ENCODE results near the gene CYP2R1.
A peak's percentile ranks its signal among the peaks of the same experiment; 100 is the strongest.

CYP2R1 gene

GRCh38 chr11:14916403-14916802 is 24.4 kb upstream of the CYP2R1 start:
- Histone ChIP-seq H3K4me1 (ENCODE audit: insufficient read depth, low read length) (no peaks in the 10 kb centered on the region), H3K4me2 (ENCODE audit: insufficient read depth, low read length) (no peak overlapping the region), H3K9me3 (ENCODE audit: insufficient read depth, low read length, severe bottlenecking) (no peaks in the 10 kb centered on the region), H2AFZ (ENCODE audit: low read depth, low read length) (no peak overlapping the region), H3K9ac (ENCODE audit: low read depth, low read length) (no peak overlapping the region), H3K27me3 (ENCODE audit: insufficient read depth, low read length, poor library complexity) (peaks cover 20% of the 10 kb centered on the region), H4K20me1 (ENCODE audit: insufficient read depth, low read length) (no peaks in the 10 kb centered on the region), H3K27ac (ENCODE audit: low read length) (no peak overlapping the region), H3K79me2 (ENCODE audit: insufficient read depth, low read length) (no peaks in the 10 kb centered on the region), H3K36me3 (ENCODE audit: insufficient read depth, low read length) (no peaks in the 10 kb centered on the region), H3K4me3 (ENCODE audit: low read depth in 1 of 2, low read length in 2 of 2) (no peak overlapping the region)
- no peak for DNase-seq
- TF ChIP-seq CTCF (IDR thresholded peaks at IDR 0.05; ENCODE audit: borderline replicate concordance, extremely low read depth, low read length, poor library complexity, severe bottlenecking) = no peak
- TF ChIP-seq EZH2 (IDR thresholded peaks at IDR 0.05; ENCODE audit: borderline replicate concordance, low read depth, low read length, severe bottlenecking) = no peak
- no peak for ATAC-seq (ENCODE audit: insufficient read depth, low read depth)

- Histone ChIP-seq H3K9ac (ENCODE audit: low read depth, low read length) (no peak overlapping the region), H3K4me1 (ENCODE audit: insufficient read depth, low read length) (no peaks in the 10 kb centered on the region), H3K4me3 (ENCODE audit: low read depth in 1 of 2, low read length in 2 of 2) (no peak overlapping the region), H3K27me3 (ENCODE audit: insufficient read depth, low read length, poor library complexity) (peaks cover 18% of the 10 kb centered on the region), H3K79me2 (ENCODE audit: insufficient read depth, low read length) (no peaks in the 10 kb centered on the region), H4K20me1 (ENCODE audit: insufficient read depth, low read length) (no peaks in the 10 kb centered on the region), H3K9me3 (ENCODE audit: insufficient read depth, low read length, severe bottlenecking) (no peaks in the 10 kb centered on the region), H2AFZ (ENCODE audit: low read depth, low read length) (no peak overlapping the region), H3K36me3 (ENCODE audit: insufficient read depth, low read length) (no peaks in the 10 kb centered on the region), H3K4me2 (ENCODE audit: insufficient read depth, low read length) (no peak overlapping the region), H3K27ac (ENCODE audit: low read length) (no peak overlapping the region)
- DNase-seq = no peak
- ATAC-seq (ENCODE audit: insufficient read depth, low read depth) = no peak
- TF ChIP-seq CTCF (IDR thresholded peaks at IDR 0.05; ENCODE audit: borderline replicate concordance, extremely low read depth, low read length, poor library complexity, severe bottlenecking) = no peak
- no peak for TF ChIP-seq EZH2 (IDR thresholded peaks at IDR 0.05; ENCODE audit: borderline replicate concordance, low read depth, low read length, severe bottlenecking)
Observed at GRCh38 chr11:14914536-14914935, 22.5 kb upstream of the CYP2R1 start.

GRCh38 chr11:14908214-14908880 is 16.3 kb upstream of the CYP2R1 start:
- Histone ChIP-seq H3K9ac (ENCODE audit: low read depth, low read length) (no peak overlapping the region), H3K79me2 (ENCODE audit: insufficient read depth, low read length) (no peaks in the 10 kb centered on the region), H3K27ac (ENCODE audit: low read length) (no peak overlapping the region), H3K9me3 (ENCODE audit: insufficient read depth, low read length, severe bottlenecking) (no peaks in the 10 kb centered on the region), H2AFZ (ENCODE audit: low read depth, low read length) (no peak overlapping the region; the same call in 1 of the 2 replicates), H3K4me3 (ENCODE audit: low read depth in 1 of 2, low read length in 2 of 2) (no peak overlapping the region), H3K27me3 (ENCODE audit: insufficient read depth, low read length, poor library complexity) (no peaks in the 10 kb centered on the region), H4K20me1 (ENCODE audit: insufficient read depth, low read length) (no peaks in the 10 kb centered on the region), H3K4me2 (ENCODE audit: insufficient read depth, low read length) (no peak overlapping the region), H3K36me3 (ENCODE audit: insufficient read depth, low read length) (no peaks in the 10 kb centered on the region), H3K4me1 (ENCODE audit: insufficient read depth, low read length) (peaks cover 15% of the 10 kb centered on the region)
- TF ChIP-seq EZH2 (IDR thresholded peaks at IDR 0.05; ENCODE audit: borderline replicate concordance, low read depth, low read length, severe bottlenecking) = no peak
- TF ChIP-seq CTCF (IDR thresholded peaks at IDR 0.05; ENCODE audit: borderline replicate concordance, extremely low read depth, low read length, poor library complexity, severe bottlenecking) = peak; percentile 80
- ATAC-seq (ENCODE audit: insufficient read depth, low read depth) (peak; percentile 57; the same call in 2 of the 3 replicates), DNase-seq (peak; percentile 38)
